ENCODE measurements around the gene PGA3. TPM values are rescaled to one million over a fixed set of nuclear protein-coding genes. Genes with fewer than 3 reads are reported as not detected.
"Not testable (repeated sequence)": the region's sequence is repeated elsewhere in the genome, so short reads cannot be mapped to it uniquely, and the experiment has no call there.

The PGA3 gene
- total RNA-seq = not detected

DNA sequence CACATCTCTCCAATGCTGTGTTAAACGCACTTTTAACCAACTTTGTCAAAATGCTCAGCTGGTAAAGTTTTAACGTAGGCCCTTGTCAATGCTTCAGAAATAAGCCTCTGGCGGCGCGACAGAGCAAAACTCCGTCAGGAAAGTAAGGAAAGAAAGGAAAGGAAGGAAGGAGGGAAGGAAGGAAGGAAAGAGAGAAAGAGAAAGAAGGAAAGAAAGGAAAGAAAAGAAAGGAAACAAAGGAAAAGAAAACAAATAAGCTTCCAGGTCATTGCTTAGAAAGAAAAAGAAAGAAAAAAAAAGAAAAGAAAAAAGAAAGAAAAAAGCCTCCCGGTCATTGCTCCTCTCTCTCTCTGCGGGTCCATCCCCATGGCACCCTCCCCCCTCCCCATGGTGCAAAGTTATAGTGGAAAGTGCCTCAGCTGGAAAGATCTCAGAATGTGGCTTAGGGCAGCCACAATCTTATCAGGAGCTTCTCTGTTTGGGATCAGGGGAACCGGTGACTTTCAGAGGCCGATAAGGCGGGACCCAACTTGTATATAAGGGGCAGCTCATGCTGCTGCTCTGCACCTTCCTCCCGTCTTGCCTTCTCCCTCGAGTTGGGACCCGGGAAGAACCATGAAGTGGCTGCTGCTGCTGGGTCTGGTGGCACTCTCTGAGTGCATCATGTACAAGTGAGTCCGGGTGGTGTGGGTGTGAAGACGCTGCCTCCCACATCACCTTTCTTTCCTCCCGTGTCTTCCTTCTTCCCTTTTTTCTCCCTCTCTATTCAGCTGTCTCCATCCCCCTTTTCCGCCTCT, at the start of gene PGA3:
TSS of gene PGA3 (plus strand) at position 566 of the 797 bp plus-strand sequence. CDS start at position 616, 50 bp downstream.
- DNase-seq; ATAC-seq (replicated peaks in 1 of 2); H3K36me3 Mint-ChIP-seq (ENCODE audit: insufficient read depth in 2 of 2); H3K4me3 Mint-ChIP-seq; H3K27ac Mint-ChIP-seq; H3K4me1 Mint-ChIP-seq (ENCODE audit: low read depth); H3K9me3 Mint-ChIP-seq: not testable (repeated sequence)
- peaks cover 22% of the 10 kb centered on the region for H3K27me3 Mint-ChIP-seq (ENCODE audit: low read depth)

DNA sequence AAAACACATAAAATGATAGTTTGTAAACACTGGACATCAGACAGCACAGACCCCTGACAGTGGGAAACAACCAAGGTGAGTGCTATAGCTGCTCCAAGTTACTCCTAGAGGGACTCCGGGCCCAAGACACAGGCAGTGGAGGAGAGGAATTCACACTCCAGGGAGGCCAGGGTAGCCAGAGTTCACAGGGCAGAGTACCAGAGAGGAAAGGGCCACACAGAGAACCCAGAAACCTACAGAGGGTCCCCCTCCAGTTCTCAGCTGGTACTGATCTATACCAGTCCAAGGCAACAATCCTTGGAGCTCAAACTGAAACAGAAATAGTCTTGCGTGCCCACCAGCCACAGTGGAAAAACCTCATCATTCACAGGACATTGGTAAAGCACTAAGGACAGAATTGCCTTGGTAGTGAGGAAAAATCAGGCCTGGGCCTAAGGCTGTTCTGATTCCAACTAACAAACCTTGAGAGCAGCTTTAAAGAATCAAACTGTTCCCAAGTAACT, 49.7 kb upstream of the PGA3 start:
- Mint-ChIP-seq H3K4me3 (no peak overlapping the region), H3K36me3 (ENCODE audit: insufficient read depth in 2 of 2) (peaks cover 12 to 23% of the 10 kb centered on the region in 2 donors)

DNA sequence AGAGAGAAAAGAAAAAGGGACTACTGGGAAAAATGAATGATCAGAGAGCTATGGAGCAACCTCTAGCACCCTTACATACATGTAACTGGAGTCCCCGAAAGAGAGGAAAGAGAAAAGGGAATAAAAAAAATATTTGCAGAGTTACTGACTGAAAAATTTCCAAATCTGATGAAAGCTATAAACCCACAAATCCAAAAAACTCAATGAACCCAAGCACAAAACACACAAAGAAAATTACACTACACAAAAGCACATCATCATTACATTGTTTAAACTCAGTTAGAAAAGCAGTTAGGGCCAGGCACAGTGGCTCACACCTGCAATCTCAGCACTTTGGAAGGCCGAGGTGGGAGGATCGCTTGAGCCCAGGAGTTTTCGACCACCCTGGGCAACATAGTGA, 48.8 kb upstream of the PGA3 start:
- H3K4me1 Mint-ChIP-seq (ENCODE audit: low read depth) = peaks cover 23% of the 10 kb centered on the region
- H3K27me3 Mint-ChIP-seq (ENCODE audit: low read depth) = no peaks in the 10 kb centered on the region
- ATAC-seq (replicated peaks in 1 of 2) (no peak), DNase-seq (no peak)
- no peak overlapping the region for H3K4me3 Mint-ChIP-seq
- H3K9me3 Mint-ChIP-seq = peaks cover 8% of the 10 kb centered on the region in 2 donors
- peaks cover 12 to 23% of the 10 kb centered on the region in 2 donors for H3K36me3 Mint-ChIP-seq (ENCODE audit: insufficient read depth in 2 of 2)
- H3K27ac Mint-ChIP-seq = no peak overlapping the region

More for the DNA sequence above, 49.7 kb upstream of the PGA3 start:
- H3K4me1 Mint-ChIP-seq (ENCODE audit: low read depth) = peaks cover 14% of the 10 kb centered on the region
- DNase-seq (no peak), ATAC-seq (replicated peaks in 1 of 2) (no peak)
- H3K9me3 Mint-ChIP-seq = peaks cover 8% of the 10 kb centered on the region in 2 donors
- no peaks in the 10 kb centered on the region for H3K27me3 Mint-ChIP-seq (ENCODE audit: low read depth)
- H3K27ac Mint-ChIP-seq = no peak overlapping the region

DNA sequence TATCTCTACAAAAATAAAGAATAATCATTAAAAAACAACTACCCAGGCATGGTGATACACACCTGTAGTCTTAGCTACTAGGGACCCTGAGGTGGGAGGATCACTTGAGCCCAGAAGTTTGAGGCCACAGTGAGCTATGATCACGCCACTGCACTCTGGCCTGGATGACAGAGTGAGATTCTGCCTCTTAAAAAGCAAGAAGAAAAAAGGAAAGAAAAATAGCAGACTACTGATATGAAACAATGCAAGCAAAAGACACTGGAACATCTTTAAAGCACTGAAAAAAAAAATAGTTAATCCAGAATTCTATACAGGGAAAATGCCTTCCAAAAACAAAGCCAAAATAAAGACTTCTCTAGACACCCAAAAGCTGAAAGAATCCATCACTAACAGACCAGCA, 48.0 kb upstream of the PGA3 start:
- peaks cover 28% of the 10 kb centered on the region for H3K4me1 Mint-ChIP-seq (ENCODE audit: low read depth)
- no peak for DNase-seq
- H3K27ac Mint-ChIP-seq = no peak overlapping the region
- no peak overlapping the region for H3K4me3 Mint-ChIP-seq
- no peak for ATAC-seq (replicated peaks in 1 of 2)
- H3K36me3 Mint-ChIP-seq (ENCODE audit: insufficient read depth in 2 of 2) = peaks cover 12 to 23% of the 10 kb centered on the region in 2 donors
- H3K9me3 Mint-ChIP-seq = peaks cover 8% of the 10 kb centered on the region in 2 donors
- H3K27me3 Mint-ChIP-seq (ENCODE audit: low read depth) = no peaks in the 10 kb centered on the region

DNA sequence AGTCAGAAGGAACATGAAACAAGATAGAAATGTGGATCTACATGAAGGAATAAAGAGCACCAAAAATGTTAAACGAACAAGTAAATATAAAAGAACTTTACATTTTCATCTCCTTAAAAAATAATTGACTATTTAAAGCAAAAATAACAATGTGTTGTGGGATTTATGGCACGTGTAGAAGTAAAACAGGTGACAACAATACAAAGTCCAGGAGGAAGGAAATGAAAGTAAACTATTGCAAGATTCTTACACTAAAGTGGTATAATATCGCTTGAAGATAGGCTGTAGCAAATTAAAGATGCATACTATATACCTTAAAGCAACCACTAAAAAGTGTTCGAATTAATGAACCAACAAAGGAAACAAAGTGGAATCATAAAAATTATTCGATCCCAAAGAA, 47.6 kb upstream of the PGA3 start:
- no peak overlapping the region for H3K27ac Mint-ChIP-seq
- no peak for DNase-seq
- peaks cover 32% of the 10 kb centered on the region for H3K4me1 Mint-ChIP-seq (ENCODE audit: low read depth)
- H3K4me3 Mint-ChIP-seq = no peak overlapping the region
- peaks cover 8% of the 10 kb centered on the region in 2 donors for H3K9me3 Mint-ChIP-seq
- ATAC-seq (replicated peaks in 1 of 2) = no peak
- H3K36me3 Mint-ChIP-seq (ENCODE audit: insufficient read depth in 2 of 2) = peaks cover 12 to 23% of the 10 kb centered on the region in 2 donors
- H3K27me3 Mint-ChIP-seq (ENCODE audit: low read depth) = no peaks in the 10 kb centered on the region

DNA sequence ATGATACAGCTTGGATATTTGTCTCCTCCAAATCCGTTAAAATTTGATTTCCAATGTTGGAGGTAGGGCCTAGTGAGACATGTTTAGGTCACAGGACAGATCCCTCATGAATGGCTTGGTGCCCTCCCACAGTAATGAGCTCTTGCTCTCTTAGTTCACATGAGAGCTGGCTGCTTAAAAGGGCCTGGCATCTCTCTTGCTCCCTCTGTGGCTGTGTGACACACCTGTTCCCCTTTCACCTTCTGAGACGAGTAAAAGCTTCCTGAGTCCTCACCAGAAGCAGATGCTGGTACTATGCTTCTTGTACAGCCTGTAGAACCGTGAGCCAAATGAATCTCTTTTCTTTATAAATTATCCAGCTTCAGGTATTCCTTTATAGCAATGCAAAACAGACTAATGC, 45.6 kb upstream of the PGA3 start:
- Mint-ChIP-seq H3K9me3 (peaks cover 8% of the 10 kb centered on the region in 2 donors), H3K4me1 (ENCODE audit: low read depth) (peaks cover 44% of the 10 kb centered on the region), H3K4me3 (peak overlapping the region in 1 of 2 donors; percentile 44), H3K36me3 (ENCODE audit: insufficient read depth in 2 of 2) (peaks cover 12 to 23% of the 10 kb centered on the region in 2 donors), H3K27me3 (ENCODE audit: low read depth) (no peaks in the 10 kb centered on the region), H3K27ac (peak overlapping the region; percentile 85)
- DNase-seq (no peak), ATAC-seq (replicated peaks in 1 of 2) (no peak)

DNA sequence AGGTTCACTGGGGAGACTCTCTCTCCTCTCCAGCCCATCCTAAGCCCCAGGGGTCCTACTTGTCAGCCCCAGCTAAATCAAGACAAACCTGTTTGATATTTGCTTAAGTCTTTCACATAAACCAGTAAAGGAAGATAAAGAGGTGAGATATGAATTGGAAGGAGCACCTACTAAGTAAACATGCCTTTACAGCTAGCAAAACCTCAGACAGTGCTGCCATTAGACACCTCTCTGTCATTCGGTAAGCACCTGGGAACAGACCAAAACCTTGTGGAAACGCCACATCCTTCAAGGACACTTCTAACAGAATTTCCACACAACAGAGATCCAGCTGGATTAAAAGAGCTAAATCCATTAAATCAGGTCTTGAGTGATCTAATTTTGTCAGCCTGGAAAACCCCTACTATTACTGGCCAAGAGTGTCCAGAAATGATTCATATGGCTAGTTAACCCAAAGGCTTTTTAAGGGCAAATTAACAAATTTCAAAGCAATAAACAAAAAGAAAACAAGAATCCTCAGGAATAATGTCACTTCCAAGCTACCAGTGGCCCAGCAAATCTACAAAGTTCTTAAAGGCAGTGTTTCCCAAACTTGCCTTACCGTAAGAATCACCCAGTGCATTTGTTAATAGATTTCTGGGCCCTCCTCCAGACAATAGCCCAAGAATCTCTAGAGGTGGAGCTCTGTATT, 44.5 kb upstream of the PGA3 start:
- Mint-ChIP-seq H3K27ac (peak overlapping the region; percentile 72), H3K9me3 (peaks cover 8% of the 10 kb centered on the region in 2 donors), H3K4me3 (peak overlapping the region; percentile 14 to 60), H3K4me1 (ENCODE audit: low read depth) (peaks cover 55% of the 10 kb centered on the region), H3K36me3 (ENCODE audit: insufficient read depth in 2 of 2) (peaks cover 12 to 23% of the 10 kb centered on the region in 2 donors), H3K27me3 (ENCODE audit: low read depth) (no peaks in the 10 kb centered on the region)
- DNase-seq (no peak), ATAC-seq (replicated peaks in 1 of 2) (no peak)

DNA sequence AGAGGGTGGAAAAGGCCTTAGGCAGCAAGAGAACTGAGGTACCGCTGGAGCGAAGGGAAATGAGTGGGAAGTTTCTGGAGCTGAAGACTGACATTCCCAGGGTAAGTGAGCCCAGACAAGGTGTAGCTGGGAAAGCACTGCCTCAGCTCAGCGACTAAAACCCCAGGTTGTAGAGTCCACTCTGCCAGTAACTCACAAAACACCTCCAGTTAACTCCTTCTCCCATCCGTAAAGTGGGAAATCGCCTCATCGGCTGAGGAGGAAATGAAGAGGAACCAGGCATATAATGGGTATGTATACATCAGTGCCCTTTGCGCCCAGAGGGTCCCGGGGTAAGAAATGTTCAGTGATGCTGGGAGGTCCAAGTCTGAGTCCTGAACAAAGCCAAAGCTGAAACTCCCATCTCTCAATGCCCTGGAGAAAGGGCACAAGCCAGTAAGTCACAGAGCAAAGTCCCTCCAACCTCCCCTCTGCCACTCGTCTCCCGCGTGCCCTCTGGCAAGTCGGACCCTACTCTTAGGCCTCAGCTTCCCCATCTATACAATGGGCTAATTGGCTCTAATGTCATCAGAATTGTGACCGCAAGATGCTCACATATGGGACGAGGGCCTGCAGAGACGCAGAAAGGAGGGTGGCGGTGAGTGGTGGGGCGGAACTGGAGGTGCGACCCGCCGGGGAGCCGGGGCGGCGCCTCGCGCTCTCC, 42.7 kb upstream of the PGA3 start:
- Mint-ChIP-seq H3K27me3 (ENCODE audit: low read depth) (no peaks in the 10 kb centered on the region), H3K4me1 (ENCODE audit: low read depth) (peaks cover 71% of the 10 kb centered on the region), H3K9me3 (peaks cover 2 to 3% of the 10 kb centered on the region in 2 donors), H3K4me3 (peak overlapping the region; percentile 81 to 87), H3K36me3 (ENCODE audit: insufficient read depth in 2 of 2) (peaks cover 2 to 6% of the 10 kb centered on the region in 2 donors), H3K27ac (peak overlapping the region; percentile 89)
- DNase-seq (no peak), ATAC-seq (replicated peaks in 1 of 2) (no peak)

DNA sequence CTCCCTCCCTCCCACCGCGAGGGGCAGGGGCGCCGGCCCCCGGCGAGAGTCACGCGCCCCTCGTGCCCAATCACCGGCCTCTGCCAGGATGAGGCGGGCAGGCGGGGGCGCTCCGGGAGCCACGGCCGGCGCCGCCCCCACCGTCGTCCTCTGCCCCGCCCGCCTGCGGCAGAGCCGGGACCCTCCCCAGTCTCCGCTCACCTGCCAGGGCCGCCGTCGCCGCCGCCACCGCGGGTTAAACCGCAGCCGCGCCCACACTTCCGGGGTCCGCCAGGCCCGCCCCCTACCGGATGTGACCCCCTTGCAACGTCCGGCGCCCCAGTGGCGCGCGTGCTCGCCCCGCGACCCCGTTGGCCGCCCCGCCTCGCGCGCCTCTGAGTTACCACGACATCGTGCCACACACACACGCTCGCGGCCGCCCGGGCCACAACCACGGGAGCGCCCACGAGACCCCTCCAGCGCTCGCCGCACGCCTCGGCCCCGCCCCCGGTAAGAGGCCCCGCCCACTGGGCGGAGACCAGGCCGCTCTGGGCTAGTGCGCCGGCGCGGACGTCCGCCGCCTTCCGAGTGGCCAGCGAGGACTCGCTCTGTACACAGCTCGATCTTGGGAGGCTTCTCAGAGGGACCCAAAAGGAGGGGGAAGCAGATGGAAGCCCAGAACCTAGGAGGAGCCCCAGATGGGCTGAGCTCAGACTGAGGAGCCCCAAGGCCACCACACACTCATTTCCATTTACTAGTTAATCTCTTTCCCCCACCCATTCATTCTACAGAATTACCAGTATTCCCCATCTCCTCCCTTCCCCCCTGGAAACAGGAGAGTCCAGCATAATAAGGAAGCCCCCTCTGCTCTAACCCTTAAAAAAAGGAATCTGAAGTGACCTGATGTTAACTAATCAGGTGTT, 41.9 kb upstream of the PGA3 start, which contains the start of gene VPS37C:
TSS of gene VPS37C (minus strand) at position 237 of the 902 bp plus-strand sequence. CDS start 22,597 bp downstream, outside the sequence.
- DNase-seq (peak; percentile 93 to 98), ATAC-seq (replicated peaks in 1 of 2) (peak; percentile 84 to 86)
- peak within 1 kb of the TSS; percentile 89 to 90 for H3K4me3 Mint-ChIP-seq
- H3K9me3 Mint-ChIP-seq = peaks cover 2% of the 10 kb centered on the region in 2 donors
- peak within 1 kb of the TSS; percentile 97 for H3K27ac Mint-ChIP-seq
- no peaks in the 10 kb centered on the region for H3K27me3 Mint-ChIP-seq (ENCODE audit: low read depth)
- peaks cover 2 to 3% of the 10 kb centered on the region in 2 donors for H3K36me3 Mint-ChIP-seq (ENCODE audit: insufficient read depth in 2 of 2)
- peaks cover 71% of the 10 kb centered on the region for H3K4me1 Mint-ChIP-seq (ENCODE audit: low read depth)

DNA sequence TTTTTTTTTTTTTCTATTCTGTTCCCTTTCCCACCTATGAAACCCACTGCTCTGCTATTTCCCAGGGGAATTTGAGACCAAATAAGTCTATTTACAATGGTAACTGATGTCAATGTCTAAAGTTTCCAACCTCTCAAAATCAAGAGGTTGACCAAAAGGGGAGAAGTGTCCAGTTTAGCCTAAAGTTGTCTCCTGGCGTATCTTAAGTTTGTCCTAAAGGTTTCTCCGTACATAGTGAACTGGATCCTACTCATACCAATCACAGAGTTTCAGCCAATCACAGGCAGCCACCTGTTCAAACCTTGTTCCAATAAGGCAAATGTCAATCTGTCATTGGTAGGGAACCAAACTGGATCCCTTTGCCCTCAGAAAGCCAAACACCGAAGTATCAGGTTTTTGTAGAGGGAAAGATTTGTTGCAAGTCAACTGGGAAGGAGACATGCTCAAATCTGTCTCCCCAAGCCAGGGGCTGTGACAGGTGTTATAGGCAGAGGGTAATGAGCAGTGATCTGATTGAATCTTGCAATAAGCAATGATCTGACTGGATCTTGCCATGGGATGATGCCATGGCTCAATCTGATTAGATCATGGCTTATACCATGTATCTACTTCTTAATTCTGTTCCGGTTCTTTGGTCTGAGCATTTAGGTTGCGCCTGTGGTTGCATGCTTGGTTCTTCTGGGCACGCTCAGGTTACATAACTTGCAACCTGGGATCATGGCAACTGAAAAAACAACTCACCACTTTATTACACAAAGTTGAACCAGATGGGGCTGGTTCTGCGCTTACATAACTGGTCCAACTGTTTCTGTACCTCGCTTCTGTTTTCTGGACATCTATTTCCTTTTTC, 41.0 kb upstream of the PGA3 start:
- peak; percentile 20 to 35 for DNase-seq
- Mint-ChIP-seq H3K36me3 (ENCODE audit: insufficient read depth in 2 of 2) (no peaks in the 10 kb centered on the region), H3K4me1 (ENCODE audit: low read depth) (peaks cover 68% of the 10 kb centered on the region)

DNA sequence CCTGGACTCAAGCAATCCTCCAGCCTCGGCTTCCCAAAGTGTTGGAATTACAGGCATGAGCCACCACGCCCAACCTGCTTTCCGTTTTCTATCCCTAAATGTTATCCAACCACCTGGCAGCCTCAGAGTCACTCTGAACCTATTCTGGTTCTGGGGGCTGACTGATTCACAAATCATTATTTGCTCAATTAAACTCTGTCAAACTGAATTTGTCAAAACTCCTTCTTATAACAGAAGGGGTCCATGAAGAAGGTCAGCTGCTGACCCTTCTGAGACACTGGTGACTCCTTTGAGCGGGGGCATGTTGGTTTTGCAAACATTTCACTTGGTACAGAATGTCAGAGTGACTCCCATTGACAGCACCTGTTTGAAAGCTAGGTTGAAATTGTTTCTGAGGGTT, 40.3 kb upstream of the PGA3 start:
- Mint-ChIP-seq H3K27me3 (ENCODE audit: low read depth) (no peaks in the 10 kb centered on the region), H3K4me3 (peak overlapping the region; percentile 12 to 41), H3K4me1 (ENCODE audit: low read depth) (peaks cover 72% of the 10 kb centered on the region), H3K27ac (no peak overlapping the region), H3K36me3 (ENCODE audit: insufficient read depth in 2 of 2) (no peaks in the 10 kb centered on the region), H3K9me3 (no peaks in the 10 kb centered on the region)
- ATAC-seq (replicated peaks in 1 of 2) (no peak), DNase-seq (no peak)

More for the DNA sequence above, 41.0 kb upstream of the PGA3 start:
- Mint-ChIP-seq H3K9me3 (no peaks in the 10 kb centered on the region), H3K4me3 (peak overlapping the region; percentile 89 to 90), H3K27ac (peak overlapping the region; percentile 97), H3K27me3 (ENCODE audit: low read depth) (no peaks in the 10 kb centered on the region)
- ATAC-seq (replicated peaks in 1 of 2) = no peak
